Activated naive CD8-positive, alpha-beta T cell treated with anti-CD3 and anti-CD28 coated beads, Interleukin-2, amount 50 U/mL, for 24 hours (primary cell): Measurements from ENCODE around the gene SH2D3A.

Experiments
- ATAC-seq: fragments of 150-1000 bp; cut with Tn5 transposase; one replicate; pipeline ENCODE4 v1.10.0; 2021
- DNase-seq: peaks from one replicate; pipeline ENCODE4 v3.0.0; 2021
- H3K27ac Mint-ChIP-seq: one replicate; pipeline ENCODE4 v1.8.0; 2021; ENCODE audit warnings: mild to moderate bottlenecking, mixed read lengths
- H3K27me3 Mint-ChIP-seq: one replicate; pipeline ENCODE4 v1.8.0; 2021; ENCODE audit warnings: mixed read lengths
- H3K36me3 Mint-ChIP-seq: one replicate; pipeline ENCODE4 v1.8.0; 2021; ENCODE audit warnings: low read depth, mixed read lengths
- H3K4me1 Mint-ChIP-seq: one replicate; pipeline ENCODE4 v1.8.0; 2021; ENCODE audit warnings: mixed read lengths
- H3K4me3 Mint-ChIP-seq: one replicate; pipeline ENCODE4 v1.8.0; 2021; ENCODE audit warnings: mild to moderate bottlenecking, moderate library complexity, mixed read lengths
- H3K9me3 Mint-ChIP-seq: one replicate; pipeline ENCODE4 v1.8.0; 2021; ENCODE audit warnings: mixed read lengths

Gene SH2D3A

DNA sequence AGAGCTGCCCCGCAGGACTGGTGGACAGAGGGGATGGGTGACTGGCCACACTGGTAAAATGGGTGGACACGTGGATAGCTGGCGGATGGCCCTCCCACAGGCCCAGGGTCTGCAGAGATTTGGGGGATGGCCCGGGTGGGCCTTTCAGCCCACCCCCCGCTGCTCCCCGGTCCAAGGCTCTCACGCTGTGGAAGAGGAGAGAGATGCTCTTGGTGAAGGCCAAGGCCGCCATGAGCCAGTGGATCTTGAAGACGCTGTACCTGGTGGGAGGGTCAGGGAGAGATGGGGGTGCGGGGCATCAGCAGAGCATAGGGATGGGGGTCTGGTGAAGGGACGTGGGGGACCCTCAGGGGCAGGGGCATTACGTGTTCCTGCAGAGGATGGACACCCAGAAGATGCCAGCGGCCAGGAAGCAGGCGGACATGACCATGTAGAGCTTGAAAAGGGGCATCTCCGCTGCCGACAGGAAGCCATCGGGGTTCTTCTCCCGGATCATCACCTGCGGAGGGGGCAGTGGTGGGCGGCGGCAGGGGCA, 34.4 kb downstream of the SH2D3A start:
- H3K4me1 Mint-ChIP-seq, result peaks cover 23% of the 10 kb centered on the region
- H3K4me3 Mint-ChIP-seq, result no peak overlapping the region
- ATAC-seq (no peak), DNase-seq (no peak)
- H3K27ac Mint-ChIP-seq, result no peak overlapping the region
- H3K27me3 Mint-ChIP-seq, result no peaks in the 10 kb centered on the region
- no peaks in the 10 kb centered on the region for H3K9me3 Mint-ChIP-seq
- H3K36me3 Mint-ChIP-seq, result peaks cover 7% of the 10 kb centered on the region

DNA sequence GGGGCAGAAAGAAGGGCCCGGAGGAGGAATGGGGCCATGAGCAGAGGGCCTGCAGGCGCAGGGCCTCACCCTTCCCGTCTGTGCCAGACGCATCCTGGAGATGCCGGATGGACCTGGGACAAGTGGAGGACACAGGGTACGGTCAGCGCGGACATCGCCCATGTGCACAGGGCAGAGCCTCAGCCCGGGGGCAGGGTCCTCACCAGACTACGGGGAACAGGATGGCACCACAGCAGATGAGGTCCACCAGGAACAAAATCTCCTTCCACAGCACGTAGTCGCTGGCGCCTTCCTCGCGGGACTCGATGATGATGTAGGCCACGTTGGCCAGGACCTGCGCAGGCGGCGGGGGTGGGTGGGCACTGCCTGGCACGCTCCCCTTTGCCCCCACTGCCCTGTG, 35.4 kb downstream of the SH2D3A start:
- Mint-ChIP-seq H3K4me1 (peaks cover 18% of the 10 kb centered on the region), H3K27me3 (no peaks in the 10 kb centered on the region), H3K4me3 (no peak overlapping the region), H3K36me3 (peaks cover 5% of the 10 kb centered on the region), H3K9me3 (no peaks in the 10 kb centered on the region), H3K27ac (no peak overlapping the region)
- no peak for DNase-seq
- ATAC-seq, result no peak

DNA sequence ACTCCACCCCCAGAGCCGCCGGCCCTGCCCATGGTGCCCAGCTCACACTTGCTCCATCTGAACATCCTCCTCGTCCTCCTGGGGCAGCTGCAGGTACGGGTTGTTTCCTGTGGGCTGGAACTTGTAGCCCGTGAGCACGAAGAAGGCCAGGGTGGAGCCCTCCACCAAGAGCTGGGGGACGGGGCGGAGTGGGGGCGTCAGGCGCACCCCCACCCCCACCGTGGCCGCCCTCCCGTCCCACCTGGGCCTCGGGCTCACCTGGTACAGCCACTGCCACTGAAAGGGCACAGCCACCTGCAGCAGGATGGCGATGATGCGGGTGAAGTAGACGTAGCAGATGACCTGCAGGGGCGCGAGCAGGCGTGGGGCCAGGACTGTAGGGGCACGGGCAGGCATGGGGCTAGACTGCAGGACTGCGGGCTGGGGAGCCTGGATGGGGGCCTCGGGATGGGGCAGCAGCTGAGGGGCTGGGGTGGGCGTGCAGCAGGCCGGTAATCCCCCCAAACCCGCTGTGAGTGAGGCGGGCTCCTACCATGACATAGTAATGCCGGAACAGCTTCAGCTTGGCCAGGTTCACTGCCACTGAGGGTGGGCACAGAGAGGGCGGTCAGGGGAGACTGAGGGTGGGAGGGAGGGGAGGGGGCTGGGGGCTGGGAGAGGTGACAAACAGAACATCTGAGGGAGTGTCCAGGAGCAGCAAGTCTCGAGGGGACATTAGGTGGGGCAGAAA, 36.1 kb downstream of the SH2D3A start:
- DNase-seq (no peak), ATAC-seq (no peak)
- Mint-ChIP-seq H3K36me3 (peaks cover 3% of the 10 kb centered on the region), H3K27me3 (no peaks in the 10 kb centered on the region), H3K9me3 (no peaks in the 10 kb centered on the region), H3K4me1 (peaks cover 13% of the 10 kb centered on the region), H3K27ac (no peak overlapping the region), H3K4me3 (no peak overlapping the region)

DNA sequence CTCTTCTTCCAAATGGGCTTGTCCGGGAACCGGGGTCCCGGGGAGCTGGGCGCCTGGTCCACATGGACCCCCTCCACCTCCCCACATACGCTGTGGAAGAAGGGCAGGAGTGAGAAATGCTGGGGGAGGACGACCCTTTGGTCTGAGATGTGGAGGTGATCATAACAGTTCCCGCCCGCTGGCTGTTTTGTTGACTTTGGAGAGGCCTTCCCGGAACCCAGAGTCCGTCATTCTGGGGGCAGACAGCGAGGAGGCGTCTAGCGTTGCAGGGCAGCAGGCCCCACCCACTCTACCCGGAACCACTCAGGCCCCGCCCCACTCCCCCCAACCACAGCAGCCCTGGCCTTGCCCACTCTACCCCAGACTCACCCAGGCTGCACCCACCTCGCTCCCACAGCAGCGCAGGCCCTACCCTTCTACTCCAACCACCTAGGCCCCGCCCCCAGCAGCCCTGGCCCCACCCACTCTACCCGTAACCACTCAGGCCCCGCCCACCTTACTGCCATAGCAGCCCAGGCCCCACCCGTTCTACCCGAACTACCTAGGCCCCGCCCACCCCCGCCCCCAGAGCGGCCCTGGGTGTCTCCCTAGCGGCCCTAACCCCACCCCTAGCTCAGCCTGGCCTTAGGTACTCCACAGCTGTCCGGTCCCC, 37.0 kb downstream of the SH2D3A start:
- Mint-ChIP-seq H3K27ac (no peak overlapping the region), H3K4me3 (no peak overlapping the region), H3K4me1 (peaks cover 7% of the 10 kb centered on the region), H3K9me3 (no peaks in the 10 kb centered on the region), H3K27me3 (no peaks in the 10 kb centered on the region), H3K36me3 (no peaks in the 10 kb centered on the region)
- ATAC-seq, result peak; percentile 37
- peak; percentile 65 for DNase-seq

DNA sequence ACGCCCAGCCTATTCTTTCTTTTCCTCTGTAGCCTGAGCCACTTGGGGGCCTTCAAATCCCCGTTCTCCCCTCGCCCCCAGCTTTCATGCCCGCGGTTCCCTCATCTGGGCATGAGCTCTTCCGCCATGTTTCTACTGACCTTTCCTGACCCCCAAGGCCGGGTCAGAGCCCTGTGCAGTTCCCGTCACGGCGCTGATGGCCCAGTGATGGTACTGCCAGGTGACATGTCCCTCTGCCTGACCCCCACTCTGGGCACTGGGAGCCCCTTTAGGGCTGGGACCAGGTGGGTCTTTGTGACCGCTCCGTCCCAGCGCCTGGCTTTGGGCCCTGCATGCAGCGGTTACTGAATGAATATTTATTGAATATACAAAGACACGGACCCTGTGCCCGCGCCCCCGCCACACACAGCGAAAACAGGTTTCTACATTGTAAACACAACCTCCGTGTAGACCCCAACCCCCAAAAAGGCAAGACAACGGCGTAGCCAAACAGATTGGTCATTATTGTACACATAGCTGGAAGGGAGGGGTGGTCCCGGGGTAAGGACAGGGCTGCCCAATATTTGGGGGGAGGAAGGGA, 37.6 kb downstream of the SH2D3A start:
- Mint-ChIP-seq H3K36me3 (no peaks in the 10 kb centered on the region), H3K4me3 (no peak overlapping the region), H3K27me3 (no peaks in the 10 kb centered on the region), H3K4me1 (peaks cover 9% of the 10 kb centered on the region), H3K27ac (no peak overlapping the region), H3K9me3 (no peaks in the 10 kb centered on the region)
- no peak for ATAC-seq
- no peak for DNase-seq

DNA sequence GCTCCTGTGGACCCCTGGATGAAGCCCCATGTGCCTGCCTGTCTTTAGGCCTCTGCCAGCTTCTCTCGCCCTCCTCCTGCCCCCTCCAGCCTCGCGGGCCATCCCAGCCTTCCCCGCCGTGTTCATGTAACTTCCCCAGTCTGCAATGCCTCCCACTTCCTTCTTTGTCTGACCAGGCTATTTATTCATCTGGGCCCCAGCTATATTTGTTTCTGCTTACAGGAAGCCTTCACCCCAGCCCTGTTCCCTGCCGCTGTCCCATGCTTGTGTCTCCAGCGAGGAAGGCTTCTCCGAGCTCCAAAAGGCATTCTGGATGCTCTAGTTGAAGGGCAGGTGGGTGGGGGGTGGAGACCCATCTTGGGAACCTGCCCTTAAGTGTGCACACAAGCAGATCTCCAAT, 38.9 kb downstream of the SH2D3A start:
- Mint-ChIP-seq H3K4me1 (peaks cover 12% of the 10 kb centered on the region), H3K4me3 (no peak overlapping the region), H3K27me3 (no peaks in the 10 kb centered on the region), H3K27ac (no peak overlapping the region), H3K36me3 (no peaks in the 10 kb centered on the region), H3K9me3 (no peaks in the 10 kb centered on the region)
- no peak for ATAC-seq
- no peak for DNase-seq

DNA sequence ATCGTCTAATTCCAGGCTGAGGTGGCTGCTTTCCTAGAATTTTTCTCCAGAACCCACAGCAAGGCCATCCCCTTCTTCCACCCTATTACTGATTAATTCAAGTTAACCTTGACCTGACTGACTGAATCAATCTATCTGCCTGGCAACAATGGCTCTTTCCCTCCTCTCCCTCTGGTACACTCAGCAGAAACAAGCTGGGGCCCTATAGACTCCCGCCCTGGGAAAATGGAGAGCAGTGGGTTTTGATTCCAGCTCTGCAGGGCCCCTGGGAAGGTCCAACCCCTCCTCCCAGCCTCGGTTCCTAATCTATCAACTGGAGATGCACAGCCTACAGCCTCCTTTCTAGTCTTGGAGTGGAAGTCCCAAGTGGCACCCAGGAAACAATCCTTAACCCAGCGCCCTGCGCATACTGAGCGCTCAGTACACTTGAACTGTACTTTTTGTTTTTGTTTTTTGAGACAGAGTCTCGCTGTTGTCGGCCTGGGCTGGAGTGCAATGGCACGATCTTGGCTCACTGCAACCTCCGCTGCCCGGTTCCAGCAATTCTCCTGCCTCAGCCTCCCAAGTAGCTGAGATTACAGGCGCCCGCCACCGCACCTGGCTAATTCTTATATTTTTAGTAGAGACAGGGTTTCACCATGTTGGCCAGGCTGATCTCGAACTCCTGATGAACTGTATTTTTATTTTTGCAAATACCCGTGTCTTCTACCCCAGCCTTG, 41.6 kb downstream of the SH2D3A start:
- Mint-ChIP-seq H3K4me3 (no peak overlapping the region), H3K4me1 (peaks cover 33% of the 10 kb centered on the region), H3K9me3 (no peaks in the 10 kb centered on the region), H3K27ac (no peak overlapping the region), H3K27me3 (no peaks in the 10 kb centered on the region), H3K36me3 (no peaks in the 10 kb centered on the region)
- no peak for ATAC-seq
- DNase-seq, result no peak

DNA sequence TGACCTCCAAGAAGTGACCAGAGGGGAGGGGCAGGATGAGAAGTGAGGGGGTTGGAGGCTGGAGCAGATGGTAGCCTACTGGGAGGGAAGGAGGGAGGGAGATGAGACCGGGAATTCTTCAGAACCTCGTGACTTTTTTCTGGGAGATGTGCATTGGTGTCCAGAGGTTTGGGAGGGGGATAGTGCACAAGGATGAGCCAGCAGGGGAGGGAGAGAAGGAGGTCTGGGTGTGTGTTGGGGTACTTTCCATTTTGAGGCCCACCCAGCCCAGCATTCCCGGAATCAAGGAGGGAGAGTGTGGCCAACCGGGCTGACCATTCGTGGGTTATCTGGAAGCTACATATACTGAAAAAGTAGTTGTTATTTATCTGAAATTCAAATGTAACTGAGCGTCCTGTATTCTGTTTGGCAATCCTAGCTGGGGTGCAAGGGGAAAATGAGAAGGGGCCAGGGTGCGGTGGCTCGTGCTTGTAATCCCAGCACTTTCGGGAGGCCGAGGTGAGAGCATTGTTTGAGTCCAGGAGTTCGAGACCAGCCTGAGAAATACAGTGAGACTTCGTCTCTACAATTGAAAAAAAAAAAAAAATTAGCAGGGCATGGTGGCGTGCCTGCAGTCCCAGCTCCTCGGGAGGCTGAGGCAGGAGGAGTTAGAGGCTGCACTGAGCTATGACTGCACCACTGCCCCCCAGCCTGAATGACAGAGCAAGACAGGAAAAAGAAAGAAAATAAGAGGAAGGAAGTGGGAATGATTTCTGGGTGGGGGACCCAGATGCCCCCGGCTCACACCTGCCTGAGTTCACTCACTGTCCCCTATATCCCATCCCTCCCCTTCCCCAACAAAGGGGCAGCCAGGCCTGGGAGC, 42.4 kb downstream of the SH2D3A start:
- no peaks in the 10 kb centered on the region for H3K27me3 Mint-ChIP-seq
- no peak for DNase-seq
- H3K27ac Mint-ChIP-seq, result no peak overlapping the region
- H3K9me3 Mint-ChIP-seq, result no peaks in the 10 kb centered on the region
- no peaks in the 10 kb centered on the region for H3K36me3 Mint-ChIP-seq
- ATAC-seq, result no peak
- H3K4me3 Mint-ChIP-seq, result no peak overlapping the region
- H3K4me1 Mint-ChIP-seq, result peaks cover 37% of the 10 kb centered on the region

DNA sequence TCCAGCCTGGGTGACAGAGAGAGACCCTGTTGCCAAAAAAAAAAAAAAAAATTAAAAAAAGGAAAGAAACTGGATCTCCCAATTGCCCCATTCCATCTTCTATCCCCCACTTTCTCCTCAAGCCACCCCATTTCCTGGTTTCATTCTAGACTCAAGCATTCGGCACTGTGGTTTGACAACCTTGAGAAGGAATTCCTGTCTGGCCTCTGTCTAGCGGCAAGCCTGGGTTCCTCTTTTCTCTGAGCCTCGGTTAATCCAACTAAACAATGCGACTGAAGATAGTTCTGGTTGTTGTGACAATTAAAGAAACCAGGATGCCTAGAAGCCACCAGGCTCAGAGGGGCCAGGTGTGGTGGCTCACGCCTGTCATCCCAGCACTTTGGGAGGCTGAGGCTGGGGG, 43.5 kb downstream of the SH2D3A start:
- Mint-ChIP-seq H3K27me3 (peaks cover 3% of the 10 kb centered on the region), H3K4me3 (no peak overlapping the region), H3K4me1 (peaks cover 37% of the 10 kb centered on the region), H3K9me3 (no peaks in the 10 kb centered on the region), H3K27ac (no peak overlapping the region), H3K36me3 (no peaks in the 10 kb centered on the region)
- no peak for DNase-seq
- no peak for ATAC-seq

DNA sequence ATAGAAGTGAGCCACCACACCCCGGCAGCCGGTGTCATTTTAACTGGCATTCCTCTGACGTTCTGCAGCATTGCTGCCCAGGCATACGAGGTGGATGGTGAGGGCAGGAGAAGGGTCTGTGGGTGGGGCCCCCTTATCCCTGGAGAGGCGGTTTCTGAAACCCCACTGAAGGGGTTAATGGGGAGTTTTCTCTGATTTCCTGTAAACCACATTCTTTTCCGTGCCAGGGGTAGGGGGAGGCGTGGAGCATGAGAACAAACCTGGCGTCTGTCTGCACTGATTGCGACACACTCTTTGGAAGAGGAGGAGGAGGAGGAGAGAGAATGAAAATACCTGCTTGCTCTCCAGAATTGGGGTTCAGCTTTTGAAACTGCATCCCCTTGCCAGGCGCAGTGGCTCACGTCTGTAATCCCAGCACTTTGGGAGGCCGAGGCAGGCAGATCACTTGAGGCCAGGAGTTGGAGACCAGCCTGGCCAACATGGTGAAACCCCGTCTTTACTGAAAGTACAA, 44.1 kb downstream of the SH2D3A start:
- H3K4me1 Mint-ChIP-seq, result peaks cover 33% of the 10 kb centered on the region
- ATAC-seq (no peak), DNase-seq (no peak)
- H3K36me3 Mint-ChIP-seq, result no peaks in the 10 kb centered on the region
- peaks cover 3% of the 10 kb centered on the region for H3K27me3 Mint-ChIP-seq
- H3K4me3 Mint-ChIP-seq, result no peak overlapping the region
- H3K9me3 Mint-ChIP-seq, result no peaks in the 10 kb centered on the region
- no peak overlapping the region for H3K27ac Mint-ChIP-seq

DNA sequence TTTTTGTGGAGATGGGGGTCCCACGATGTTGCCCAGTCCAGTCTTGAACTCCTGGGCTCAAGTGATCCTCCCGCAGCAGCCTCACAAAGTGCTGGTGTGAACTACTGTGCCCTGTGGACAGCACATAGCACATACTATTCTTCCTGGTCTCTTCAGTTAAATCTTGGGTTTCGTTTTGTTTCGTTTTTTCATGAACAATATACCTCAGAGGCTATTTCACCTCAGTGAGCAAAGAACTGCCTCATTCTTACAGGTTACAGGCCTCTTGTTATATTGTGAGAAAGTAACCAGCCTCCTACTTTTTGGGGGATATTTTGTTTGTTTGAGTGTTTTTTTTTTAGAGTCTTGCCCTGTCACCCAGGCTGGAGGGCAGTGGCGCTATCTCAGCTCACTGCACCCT, 45.5 kb downstream of the SH2D3A start:
- Mint-ChIP-seq H3K36me3 (no peaks in the 10 kb centered on the region), H3K4me1 (peaks cover 38% of the 10 kb centered on the region), H3K27ac (no peak overlapping the region), H3K27me3 (peaks cover 3% of the 10 kb centered on the region), H3K9me3 (peaks cover 5% of the 10 kb centered on the region), H3K4me3 (no peak overlapping the region)
- ATAC-seq (no peak), DNase-seq (no peak)

DNA sequence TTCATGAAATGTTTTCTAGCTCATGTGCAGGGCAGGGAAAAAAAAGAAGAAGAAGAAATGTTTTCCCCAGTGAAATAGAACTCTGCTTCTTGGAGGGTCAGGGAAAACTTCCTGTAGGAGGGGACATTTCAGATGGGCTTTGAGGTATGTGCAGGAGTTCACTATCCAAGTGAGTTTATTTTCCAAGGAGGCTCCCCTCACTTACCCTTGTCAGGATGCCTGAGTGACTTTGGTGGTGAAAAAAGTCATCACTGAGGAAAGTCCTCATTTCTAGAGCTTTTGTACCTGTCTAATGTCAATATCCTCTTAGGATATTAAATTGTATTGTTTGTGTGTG, 46.1 kb downstream of the SH2D3A start:
- H3K9me3 Mint-ChIP-seq, result peaks cover 5% of the 10 kb centered on the region
- H3K4me1 Mint-ChIP-seq, result peaks cover 38% of the 10 kb centered on the region
- ATAC-seq (no peak), DNase-seq (no peak)
- no peaks in the 10 kb centered on the region for H3K36me3 Mint-ChIP-seq
- H3K27ac Mint-ChIP-seq, result no peak overlapping the region
- H3K27me3 Mint-ChIP-seq, result peaks cover 3% of the 10 kb centered on the region
- no peak overlapping the region for H3K4me3 Mint-ChIP-seq

DNA sequence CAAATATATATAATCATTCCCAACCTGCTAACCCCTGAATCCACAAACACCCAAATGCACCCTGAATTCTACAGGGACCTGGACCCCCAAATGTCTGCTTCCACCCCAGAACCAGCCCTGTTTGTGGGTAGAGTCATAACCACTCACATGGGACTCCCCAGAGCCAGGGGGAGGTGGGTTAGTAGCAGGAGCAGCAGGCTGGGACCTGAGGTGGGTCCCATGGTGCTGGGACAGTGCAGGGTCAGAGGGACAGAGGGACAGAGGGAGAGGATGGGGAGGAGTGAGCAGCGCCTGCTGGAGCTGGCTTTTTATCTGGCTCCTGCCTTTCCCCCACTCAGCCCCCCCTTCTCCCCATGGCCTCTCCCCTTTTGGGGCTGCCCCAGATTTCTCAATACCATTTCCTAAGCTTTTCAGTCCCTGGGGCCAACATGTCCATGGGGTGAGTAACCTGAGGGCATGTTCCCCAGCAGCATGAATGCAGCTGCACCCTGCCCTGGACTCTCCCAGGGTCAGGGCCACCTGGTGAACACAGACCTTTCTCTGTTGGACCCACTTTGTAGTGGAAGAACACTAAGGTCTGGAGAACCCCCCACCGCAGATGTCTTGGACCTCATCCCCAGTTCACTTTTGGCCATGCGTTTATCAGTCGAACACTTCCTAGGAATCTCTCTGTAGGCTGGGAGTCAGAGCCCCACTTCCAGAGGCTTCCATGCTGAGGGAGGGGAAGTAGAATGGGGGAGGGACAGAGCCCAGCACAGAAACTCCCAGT, 46.7 kb downstream of the SH2D3A start, which contains the start of gene C3:
Gene C3 (minus strand): TSS at position 282 of the 769 bp plus-strand sequence. CDS start 61 bp downstream, at position 221.
- DNase-seq (no peak), ATAC-seq (no peak)
- Mint-ChIP-seq H3K9me3 (peaks cover 5% of the 10 kb centered on the region), H3K27me3 (peaks cover 3% of the 10 kb centered on the region), H3K36me3 (no peaks in the 10 kb centered on the region), H3K4me3 (no peak within 1 kb of the TSS), H3K27ac (no peak within 1 kb of the TSS), H3K4me1 (peaks cover 38% of the 10 kb centered on the region)
